ENCODE data around the gene RNF167. TPM values are rescaled to one million over a fixed set of nuclear protein-coding genes. Genes with fewer than 3 reads are reported as not detected.
A peak's percentile ranks its signal among the peaks of the same experiment; 100 is the strongest.

The RNF167 gene
- total and polyA plus RNA-seq, 2 experiments from 2014 or later = 19.8 to 36.6 TPM

GRCh38 chr17:4967539-4968485 is 27.7 kb downstream of the RNF167 start, which contains the start of gene SPAG7:
Gene SPAG7 (minus strand): TSS chr17:4967817. CDS start chr17:4967804, 13 bp downstream.
- no peaks in the 10 kb centered on the region for H3K9me3 ChIP-seq (ENCODE audit: low read depth)
- no peaks in the 10 kb centered on the region for H4K20me1 ChIP-seq (ENCODE audit: insufficient read depth)
- H3K27me3 ChIP-seq (replicated peaks; ENCODE audit: insufficient read depth) = no peaks in the 10 kb centered on the region
- H3K4me3 ChIP-seq = peak within 1 kb of the TSS; percentile 85
- 3 to 4% methylated on average over 62 to 66 of the region's 66 CpGs for WGBS, 2 experiments (ENCODE audit: low coverage in 1 of 2, low lambda C conversion rate in 2 of 2, missing lambda C conversion rate in 2 of 2)
- H2AFZ ChIP-seq = peak within 1 kb of the TSS; percentile 55
- in situ Hi-C loops (cut with MboI) = no loop called here
- H3F3A ChIP-seq (ENCODE audit: insufficient read depth) = peaks cover 45% of the 10 kb centered on the region
- H3K4me2 ChIP-seq (ENCODE audit: unreplicated experiment) = peak within 1 kb of the TSS; percentile 96
- no peak for TF ChIP-seq EZH2phosphoT487 (IDR thresholded peaks at IDR 0.05; ENCODE audit: insufficient read depth, low read depth)
- no peak for TF ChIP-seq EZH2 (IDR thresholded peaks at IDR 0.05; ENCODE audit: insufficient read depth, poor library complexity, severe bottlenecking)
- H3K27ac ChIP-seq = peak within 1 kb of the TSS; percentile 96
- peaks cover 24% of the 10 kb centered on the region for H3K4me1 ChIP-seq (ENCODE audit: insufficient read depth)
- no peaks in the 10 kb centered on the region for H3K36me3 ChIP-seq (ENCODE audit: low read depth)
- no peaks in the 10 kb centered on the region for H3K9me2 ChIP-seq (ENCODE audit: insufficient read depth)
- peak; percentile 97 for DNase-seq
- H3K9ac ChIP-seq = peak within 1 kb of the TSS; percentile 91
- H3K79me2 ChIP-seq (ENCODE audit: insufficient read depth) = peaks cover 24% of the 10 kb centered on the region

- in situ Hi-C loops (cut with MboI) = no loop called here
- Histone ChIP-seq H2AFZ (0 out of 2 replicates have a peak overlapping the region, but pooled peaks have one; percentile 43), H4K20me1 (ENCODE audit: insufficient read depth) (no peaks in the 10 kb centered on the region), H3F3A (ENCODE audit: insufficient read depth) (peaks cover 45% of the 10 kb centered on the region), H3K4me2 (ENCODE audit: unreplicated experiment) (peak overlapping the region; percentile 87), H3K4me1 (ENCODE audit: insufficient read depth) (peaks cover 24% of the 10 kb centered on the region), H3K27me3 (replicated peaks; ENCODE audit: insufficient read depth) (no peaks in the 10 kb centered on the region), H3K9me2 (ENCODE audit: insufficient read depth) (no peaks in the 10 kb centered on the region), H3K9ac (peak overlapping the region; percentile 91), H3K4me3 (peak overlapping the region; percentile 85), H3K27ac (peak overlapping the region; percentile 96), H3K9me3 (ENCODE audit: low read depth) (no peaks in the 10 kb centered on the region), H3K79me2 (ENCODE audit: insufficient read depth) (peaks cover 24% of the 10 kb centered on the region), H3K36me3 (ENCODE audit: low read depth) (no peaks in the 10 kb centered on the region)
- WGBS, 2 experiments (ENCODE audit: low coverage in 1 of 2, low lambda C conversion rate in 2 of 2, missing lambda C conversion rate in 2 of 2) = 46 to 52% methylated on average over 21 to 23 of the region's 23 CpGs
- TF ChIP-seq EZH2 (IDR thresholded peaks at IDR 0.05; ENCODE audit: insufficient read depth, poor library complexity, severe bottlenecking) (no peak), EZH2phosphoT487 (IDR thresholded peaks at IDR 0.05; ENCODE audit: insufficient read depth, low read depth) (no peak)
- DNase-seq = peak; percentile 37
Measured at GRCh38 chr17:4968486-4969046, 28.5 kb downstream of the RNF167 start.

- no peaks in the 10 kb centered on the region for H4K20me1 ChIP-seq (ENCODE audit: insufficient read depth)
- H3F3A ChIP-seq (ENCODE audit: insufficient read depth) = peaks cover 45% of the 10 kb centered on the region
- peak; percentile 93 for DNase-seq
- TF ChIP-seq EZH2phosphoT487 (IDR thresholded peaks at IDR 0.05; ENCODE audit: insufficient read depth, low read depth) = no peak
- no peak for TF ChIP-seq EZH2 (IDR thresholded peaks at IDR 0.05; ENCODE audit: insufficient read depth, poor library complexity, severe bottlenecking)
- no peaks in the 10 kb centered on the region for H3K36me3 ChIP-seq (ENCODE audit: low read depth)
- peaks cover 19% of the 10 kb centered on the region for H3K79me2 ChIP-seq (ENCODE audit: insufficient read depth)
- peak overlapping the region; percentile 96 for H3K27ac ChIP-seq
- in situ Hi-C loops (cut with MboI) = no loop called here
- H2AFZ ChIP-seq = no peak overlapping the region
- H3K9me2 ChIP-seq (ENCODE audit: insufficient read depth) = no peaks in the 10 kb centered on the region
- H3K4me3 ChIP-seq = peak overlapping the region; percentile 85
- 79 to 81% methylated on average over 11 to 15 of the region's 15 CpGs for WGBS, 2 experiments (ENCODE audit: low coverage in 1 of 2, low lambda C conversion rate in 2 of 2, missing lambda C conversion rate in 2 of 2)
- H3K4me1 ChIP-seq (ENCODE audit: insufficient read depth) = peaks cover 24% of the 10 kb centered on the region
- no peaks in the 10 kb centered on the region for H3K27me3 ChIP-seq (replicated peaks; ENCODE audit: insufficient read depth)
- peak overlapping the region; percentile 87 for H3K4me2 ChIP-seq (ENCODE audit: unreplicated experiment)
- peak overlapping the region; percentile 91 for H3K9ac ChIP-seq
- no peaks in the 10 kb centered on the region for H3K9me3 ChIP-seq (ENCODE audit: low read depth)
Measured at GRCh38 chr17:4969047-4969550, 29.0 kb downstream of the RNF167 start.

GRCh38 chr17:4969551-4970173 is 29.6 kb downstream of the RNF167 start:
- no peaks in the 10 kb centered on the region for H3K9me3 ChIP-seq (ENCODE audit: low read depth)
- no peak overlapping the region; the same call in 1 of the 2 replicates for H3K4me3 ChIP-seq
- peaks cover 45% of the 10 kb centered on the region for H3F3A ChIP-seq (ENCODE audit: insufficient read depth)
- H3K9ac ChIP-seq = peak overlapping the region; percentile 91
- no peaks in the 10 kb centered on the region for H3K9me2 ChIP-seq (ENCODE audit: insufficient read depth)
- peaks cover 15% of the 10 kb centered on the region for H3K79me2 ChIP-seq (ENCODE audit: insufficient read depth)
- H3K27ac ChIP-seq = peak overlapping the region; percentile 96
- DNase-seq = peak; percentile 65
- TF ChIP-seq EZH2phosphoT487 (IDR thresholded peaks at IDR 0.05; ENCODE audit: insufficient read depth, low read depth) (no peak), EZH2 (IDR thresholded peaks at IDR 0.05; ENCODE audit: insufficient read depth, poor library complexity, severe bottlenecking) (no peak)
- no peak overlapping the region for H2AFZ ChIP-seq
- 81 to 82% methylated on average over 16 of the region's 16 CpGs for WGBS, 2 experiments (ENCODE audit: low coverage in 1 of 2, low lambda C conversion rate in 2 of 2, missing lambda C conversion rate in 2 of 2)
- peaks cover 24% of the 10 kb centered on the region for H3K4me1 ChIP-seq (ENCODE audit: insufficient read depth)
- no peaks in the 10 kb centered on the region for H4K20me1 ChIP-seq (ENCODE audit: insufficient read depth)
- H3K27me3 ChIP-seq (replicated peaks; ENCODE audit: insufficient read depth) = no peaks in the 10 kb centered on the region
- H3K4me2 ChIP-seq (ENCODE audit: unreplicated experiment) = peak overlapping the region; percentile 87
- H3K36me3 ChIP-seq (ENCODE audit: low read depth) = no peaks in the 10 kb centered on the region; the same call in 1 of the 2 replicates
- in situ Hi-C loops (cut with MboI) = no loop called here
